ENCODE measurements around the gene ABHD2.

Gene ABHD2

DNA sequence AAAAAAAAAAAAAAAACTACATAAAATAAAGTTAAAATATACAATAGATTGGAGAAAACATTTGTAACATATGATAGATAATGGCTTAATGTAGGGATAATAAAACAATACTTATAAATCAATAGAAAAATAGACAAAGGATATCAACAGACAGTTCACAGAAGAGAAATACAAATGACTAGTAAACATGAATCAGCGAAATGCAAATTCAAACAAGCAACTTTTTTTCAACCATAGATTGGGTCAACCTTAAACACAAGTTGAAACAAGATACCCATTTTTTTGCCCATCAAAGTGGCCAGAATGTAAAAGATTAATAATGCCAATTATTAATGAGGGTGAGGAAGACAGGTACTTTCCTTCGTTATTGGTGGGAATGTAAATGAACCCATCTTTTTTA is 59.9 kb downstream of the ABHD2 start:
- Histone ChIP-seq H3F3A (ENCODE audit: control insufficient read depth, insufficient read depth) (no peaks in the 10 kb centered on the region), H3K9me2 (replicated peaks; ENCODE audit: control insufficient read depth, low read length) (no peaks in the 10 kb centered on the region), H3K4me3 (ENCODE audit: low read length) (no peak overlapping the region), H3K27ac (ENCODE audit: low read depth, low read length) (no peak overlapping the region), H3K79me2 (ENCODE audit: control insufficient read depth, low read length) (no peaks in the 10 kb centered on the region), H3K4me2 (ENCODE audit: low read length) (no peak overlapping the region), H3K9me3 (ENCODE audit: control insufficient read depth, insufficient read depth, low read length) (no peaks in the 10 kb centered on the region), H3K36me3 (ENCODE audit: control insufficient read depth, low read length) (peaks cover 12% of the 10 kb centered on the region; the same call in 1 of the 2 replicates), H3K4me1 (ENCODE audit: control insufficient read depth, low read length) (peaks cover 27% of the 10 kb centered on the region), H3K27me3 (ENCODE audit: control insufficient read depth, low read length) (no peaks in the 10 kb centered on the region), H4K20me1 (ENCODE audit: control insufficient read depth, insufficient read depth, low read depth, low read length) (no peaks in the 10 kb centered on the region)
- TF ChIP-seq, protein P1, sequence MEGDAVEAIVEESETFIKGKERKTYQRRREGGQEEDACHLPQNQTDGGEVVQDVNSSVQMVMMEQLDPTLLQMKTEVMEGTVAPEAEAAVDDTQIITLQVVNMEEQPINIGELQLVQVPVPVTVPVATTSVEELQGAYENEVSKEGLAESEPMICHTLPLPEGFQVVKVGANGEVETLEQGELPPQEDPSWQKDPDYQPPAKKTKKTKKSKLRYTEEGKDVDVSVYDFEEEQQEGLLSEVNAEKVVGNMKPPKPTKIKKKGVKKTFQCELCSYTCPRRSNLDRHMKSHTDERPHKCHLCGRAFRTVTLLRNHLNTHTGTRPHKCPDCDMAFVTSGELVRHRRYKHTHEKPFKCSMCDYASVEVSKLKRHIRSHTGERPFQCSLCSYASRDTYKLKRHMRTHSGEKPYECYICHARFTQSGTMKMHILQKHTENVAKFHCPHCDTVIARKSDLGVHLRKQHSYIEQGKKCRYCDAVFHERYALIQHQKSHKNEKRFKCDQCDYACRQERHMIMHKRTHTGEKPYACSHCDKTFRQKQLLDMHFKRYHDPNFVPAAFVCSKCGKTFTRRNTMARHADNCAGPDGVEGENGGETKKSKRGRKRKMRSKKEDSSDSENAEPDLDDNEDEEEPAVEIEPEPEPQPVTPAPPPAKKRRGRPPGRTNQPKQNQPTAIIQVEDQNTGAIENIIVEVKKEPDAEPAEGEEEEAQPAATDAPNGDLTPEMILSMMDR (IDR thresholded peaks at IDR 0.05; ENCODE audit: low read depth, low read length, poor library complexity, severe bottlenecking), result no peak
- TF ChIP-seq EZH2phosphoT487 (IDR thresholded peaks at IDR 0.05; ENCODE audit: borderline replicate concordance, low read length), result no peak

DNA sequence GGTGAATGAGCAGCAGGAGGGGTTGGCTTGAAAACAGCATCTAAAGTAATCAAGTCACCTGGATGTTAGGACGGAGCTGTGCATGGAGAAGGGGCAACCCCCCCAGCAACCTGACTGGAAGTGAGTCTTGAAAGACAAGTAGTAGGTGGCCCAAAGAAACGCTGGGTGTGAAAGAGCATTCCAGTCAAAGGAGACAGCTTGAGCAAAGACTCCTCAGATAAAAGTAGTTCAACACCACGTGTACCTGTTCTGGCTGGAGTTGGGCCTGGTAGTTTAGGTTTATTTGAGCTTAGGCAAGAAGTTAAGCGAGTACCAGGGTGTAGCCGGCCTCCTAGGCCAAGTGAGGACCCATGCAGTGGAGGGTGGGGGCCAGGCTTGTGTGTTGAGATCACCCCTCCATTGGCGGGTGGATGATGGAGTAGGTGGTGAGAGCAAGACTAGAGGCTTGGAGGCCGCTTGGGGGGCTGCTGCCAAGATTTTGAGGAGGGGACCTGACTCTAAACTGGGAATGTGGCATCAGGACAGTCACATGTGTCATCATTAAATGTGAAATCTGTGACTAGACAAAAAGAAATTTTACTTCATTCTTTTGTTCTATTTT is 61.3 kb downstream of the ABHD2 start:
- no peaks in the 10 kb centered on the region for H3K9me3 ChIP-seq (ENCODE audit: control insufficient read depth, insufficient read depth, low read length)
- no peaks in the 10 kb centered on the region for H4K20me1 ChIP-seq (ENCODE audit: control insufficient read depth, insufficient read depth, low read depth, low read length)
- H3F3A ChIP-seq (ENCODE audit: control insufficient read depth, insufficient read depth), result no peaks in the 10 kb centered on the region
- peaks cover 23% of the 10 kb centered on the region for H3K4me1 ChIP-seq (ENCODE audit: control insufficient read depth, low read length)
- no peaks in the 10 kb centered on the region for H3K9me2 ChIP-seq (replicated peaks; ENCODE audit: control insufficient read depth, low read length)
- H3K4me2 ChIP-seq (ENCODE audit: low read length), result no peak overlapping the region
- H3K79me2 ChIP-seq (ENCODE audit: control insufficient read depth, low read length), result no peaks in the 10 kb centered on the region
- TF ChIP-seq, protein P1 (IDR thresholded peaks at IDR 0.05; ENCODE audit: low read depth, low read length, poor library complexity, severe bottlenecking), result no peak
- no peak for TF ChIP-seq EZH2phosphoT487 (IDR thresholded peaks at IDR 0.05; ENCODE audit: borderline replicate concordance, low read length)
- no peak overlapping the region for H3K27ac ChIP-seq (ENCODE audit: low read depth, low read length)
- peaks cover 12% of the 10 kb centered on the region; the same call in 1 of the 2 replicates for H3K36me3 ChIP-seq (ENCODE audit: control insufficient read depth, low read length)
- no peaks in the 10 kb centered on the region for H3K27me3 ChIP-seq (ENCODE audit: control insufficient read depth, low read length)
- no peak overlapping the region for H3K4me3 ChIP-seq (ENCODE audit: low read length)

DNA sequence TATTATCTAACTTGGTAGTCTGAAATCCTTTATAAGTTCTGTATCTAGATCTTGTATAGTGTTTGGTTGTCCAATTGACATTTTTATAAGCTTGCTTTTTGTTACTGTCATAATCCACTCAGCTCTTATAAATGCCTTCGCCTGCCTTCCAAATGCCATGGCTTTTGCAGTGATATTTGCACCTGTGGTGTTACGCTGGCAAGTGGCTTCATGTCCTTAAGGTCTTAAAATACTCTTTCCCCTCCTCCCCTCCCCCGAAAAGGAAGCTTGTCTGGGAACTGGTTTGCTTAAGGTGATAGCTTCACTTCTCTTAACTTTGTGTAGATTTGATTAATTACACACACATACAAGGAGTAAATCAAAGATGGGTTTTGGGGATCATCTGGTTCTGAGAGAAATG is 62.0 kb downstream of the ABHD2 start:
- no peaks in the 10 kb centered on the region for H4K20me1 ChIP-seq (ENCODE audit: control insufficient read depth, insufficient read depth, low read depth, low read length)
- TF ChIP-seq EZH2phosphoT487 (IDR thresholded peaks at IDR 0.05; ENCODE audit: borderline replicate concordance, low read length), result no peak
- TF ChIP-seq, protein P1 (IDR thresholded peaks at IDR 0.05; ENCODE audit: low read depth, low read length, poor library complexity, severe bottlenecking), result no peak
- H3K27me3 ChIP-seq (ENCODE audit: control insufficient read depth, low read length), result no peaks in the 10 kb centered on the region
- no peaks in the 10 kb centered on the region for H3F3A ChIP-seq (ENCODE audit: control insufficient read depth, insufficient read depth)
- H3K79me2 ChIP-seq (ENCODE audit: control insufficient read depth, low read length), result no peaks in the 10 kb centered on the region
- peaks cover 14% of the 10 kb centered on the region; the same call in 1 of the 2 replicates for H3K36me3 ChIP-seq (ENCODE audit: control insufficient read depth, low read length)
- H3K9me3 ChIP-seq (ENCODE audit: control insufficient read depth, insufficient read depth, low read length), result no peaks in the 10 kb centered on the region
- no peak overlapping the region for H3K27ac ChIP-seq (ENCODE audit: low read depth, low read length)
- no peaks in the 10 kb centered on the region for H3K9me2 ChIP-seq (replicated peaks; ENCODE audit: control insufficient read depth, low read length)
- no peak overlapping the region for H3K4me2 ChIP-seq (ENCODE audit: low read length)
- H3K4me1 ChIP-seq (ENCODE audit: control insufficient read depth, low read length), result peaks cover 26% of the 10 kb centered on the region
- H3K4me3 ChIP-seq (ENCODE audit: low read length), result no peak overlapping the region

Data from DOHH2 (cell line).